Choroid plexus epithelial cell (primary cell): ENCODE results near the gene KRTAP1-1.
"Not testable (repeated sequence)": the region's sequence is repeated elsewhere in the genome, so short reads cannot be mapped to it uniquely, and the experiment has no call there.

Experiments used
- DNase-seq: peaks from one replicate; pipeline ENCODE4 v3.0.0-alpha.2; 2010; ENCODE audit warnings: low read depth
- H3K4me3 ChIP-seq: 2 replicates; pipeline ENCODE4 v1.5.1; 2011; ENCODE audit warnings: low read depth, mild to moderate bottlenecking, control low read depth, low read length, moderate library complexity
- CTCF ChIP-seq: conservative IDR thresholded peaks from 2 replicates; pipeline ENCODE4 v1.5.1; 2011; ENCODE audit warnings: low read depth, mild to moderate bottlenecking, control low read depth, inconsistent platforms, low read length, moderate library complexity

Gene KRTAP1-1

GRCh38 chr17:41069031-41069430 is 27.8 kb upstream of the KRTAP1-1 start:
- H3K4me3 ChIP-seq, result no peak overlapping the region
- no peak for TF ChIP-seq CTCF
- DNase-seq, result no peak

- no peak for DNase-seq
- no peak overlapping the region for H3K4me3 ChIP-seq
- TF ChIP-seq CTCF, result no peak
Observed at GRCh38 chr17:41067281-41067680, 26.0 kb upstream of the KRTAP1-1 start.

GRCh38 chr17:41065829-41066624 is 24.8 kb upstream of the KRTAP1-1 start, which contains the start of gene KRTAP2-4:
KRTAP2-4 (minus strand) TSS chr17:41065879; CDS start chr17:41065845, 34 bp downstream.
- no peak for TF ChIP-seq CTCF
- no peak within 1 kb of the TSS for H3K4me3 ChIP-seq
- DNase-seq, result peak; percentile 85

GRCh38 chr17:41065016-41065689 is 23.9 kb upstream of the KRTAP1-1 start:
- DNase-seq, H3K4me3 ChIP-seq: not testable (repeated sequence)

GRCh38 chr17:41064301-41064700 is 23.1 kb upstream of the KRTAP1-1 start:
- H3K4me3 ChIP-seq, result no peak overlapping the region
- no peak for TF ChIP-seq CTCF
- DNase-seq, result no peak

- TF ChIP-seq CTCF, result no peak
- DNase-seq, result no peak
- no peak overlapping the region for H3K4me3 ChIP-seq
Observed at GRCh38 chr17:41063449-41063848, 22.2 kb upstream of the KRTAP1-1 start.

- no peak for TF ChIP-seq CTCF
- H3K4me3 ChIP-seq, result no peak overlapping the region
- peak; percentile 93 for DNase-seq
Observed at GRCh38 chr17:41061964-41062363, 20.7 kb upstream of the KRTAP1-1 start.
